Erythroblast (primary cell): ENCODE data around the gene UBA1.

Experiments used
- GATA1 ChIP-seq: IDR thresholded peaks from 2 replicates; pipeline ENCODE4 v1.6.1; 2011; ENCODE audit warnings: low read depth, mild to moderate bottlenecking, control low read depth, low read length, moderate library complexity
- POLR2A ChIP-seq: IDR thresholded peaks from 2 replicates; pipeline ENCODE4 v1.6.1; 2011; ENCODE audit warnings: mild to moderate bottlenecking, low read length

GRCh38 chrX:47217121-47217851 is 23.7 kb downstream of the UBA1 start:
- TF ChIP-seq POLR2A (no peak), GATA1 (no peak)
